Tongue (tissue), 2 donors: ENCODE measurements around the gene DRAP1. TPM values are rescaled to one million over a fixed set of nuclear protein-coding genes. Genes with fewer than 3 reads are reported as not detected.
A peak's percentile ranks its signal among the peaks of the same experiment; 100 is the strongest.

ENCODE experiments used
- DNase-seq: peaks from one replicate; pipeline ENCODE4 v3.0.0-alpha.2; 2015
- total RNA-seq: library from RNA; depleted of rRNA; stranded (reverse); fragments of >200 nt; gene quantifications from one replicate; pipeline ENCODE4 v1.2.3, GENCODE V29; 2014

The DRAP1 gene, protein sequence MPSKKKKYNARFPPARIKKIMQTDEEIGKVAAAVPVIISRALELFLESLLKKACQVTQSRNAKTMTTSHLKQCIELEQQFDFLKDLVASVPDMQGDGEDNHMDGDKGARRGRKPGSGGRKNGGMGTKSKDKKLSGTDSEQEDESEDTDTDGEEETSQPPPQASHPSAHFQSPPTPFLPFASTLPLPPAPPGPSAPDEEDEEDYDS
- total RNA-seq, result 49.2 TPM

- DNase-seq, result peak; percentile 99
These were observed at the start of gene DRAP1 for GRCh38 chr11:65919141-65919572. Gene DRAP1, plus strand, starts transcription at chr11:65919426. Its CDS starts 76 bp downstream, at chr11:65919502.

- DNase-seq, result no peak
These were observed 49.5 kb upstream of the DRAP1 start for GRCh38 chr11:65869643-65870306.

DNA sequence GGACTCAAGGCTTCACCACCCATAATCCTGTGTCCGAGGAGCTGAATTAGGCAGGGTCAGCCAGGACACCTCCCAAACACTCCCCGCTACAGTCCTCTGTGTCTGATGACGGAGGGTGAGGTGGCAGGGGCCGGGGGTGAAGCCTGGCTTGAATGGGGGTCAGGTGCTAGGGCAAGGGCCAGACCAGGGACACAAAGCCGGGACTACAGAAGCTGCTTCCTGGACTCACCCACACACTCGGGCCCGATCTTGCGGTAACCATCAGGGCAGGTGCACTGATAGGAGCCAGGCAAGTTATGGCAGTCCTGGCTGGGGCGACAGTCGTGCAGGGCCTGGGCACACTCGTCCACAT, 48.9 kb upstream of the DRAP1 start:
- DNase-seq, result no peak

- DNase-seq, result no peak
These were observed 48.2 kb upstream of the DRAP1 start for GRCh38 chr11:65870706-65871681.

- DNase-seq, result peak; percentile 38
These were observed 47.2 kb upstream of the DRAP1 start for GRCh38 chr11:65871811-65872548.

DNA sequence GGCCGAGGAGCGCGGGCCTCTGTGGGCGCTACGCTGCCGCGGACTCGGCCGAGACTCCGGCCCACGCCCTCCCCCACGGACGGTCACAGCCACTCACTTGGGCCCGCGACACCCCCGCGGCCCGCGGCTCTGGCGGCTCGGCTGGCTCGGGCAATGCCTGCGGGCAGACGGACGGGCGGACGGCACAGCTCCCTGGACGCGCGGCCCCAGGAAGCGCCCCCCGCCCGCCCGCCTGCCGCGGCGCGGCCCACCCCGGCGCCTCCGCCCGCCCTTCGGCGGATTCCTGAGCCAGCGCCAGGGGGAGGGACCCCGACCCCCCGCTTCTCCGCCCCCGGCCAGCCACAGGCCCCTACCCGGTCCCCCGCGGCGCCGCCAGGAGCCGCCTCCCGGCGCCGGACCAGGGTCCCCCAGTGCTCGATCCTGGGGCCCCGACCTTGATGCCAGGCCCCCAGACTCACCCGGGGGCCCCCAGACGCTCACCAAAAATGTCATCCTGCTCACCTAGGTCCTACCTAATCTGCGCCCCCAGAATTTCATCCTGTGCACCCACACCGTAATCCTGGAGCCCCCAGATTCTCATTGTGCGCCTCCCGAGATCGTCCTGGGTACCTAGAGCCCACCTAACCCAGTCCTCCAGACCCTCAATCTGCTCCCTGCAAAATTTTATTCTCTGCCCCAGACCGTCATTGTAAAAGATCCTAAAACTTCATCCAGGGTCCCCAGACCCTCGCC, 46.5 kb upstream of the DRAP1 start, which contains the start of gene EFEMP2:
EFEMP2 (minus strand) TSS at position 215 of the 732 bp plus-strand sequence. CDS start 446 bp downstream, outside the sequence.
- DNase-seq, result peak; percentile 80

- DNase-seq, result peak; percentile 97
These were observed 45.7 kb upstream of the DRAP1 start for GRCh38 chr11:65873318-65874156.

GRCh38 chr11:65879617-65880016, 39.6 kb upstream of the DRAP1 start, which contains the start of gene CTSW:
Gene CTSW, plus strand, starts transcription at chr11:65879837. Its CDS starts 18 bp downstream, at chr11:65879855.
- DNase-seq, result no peak

DNA sequence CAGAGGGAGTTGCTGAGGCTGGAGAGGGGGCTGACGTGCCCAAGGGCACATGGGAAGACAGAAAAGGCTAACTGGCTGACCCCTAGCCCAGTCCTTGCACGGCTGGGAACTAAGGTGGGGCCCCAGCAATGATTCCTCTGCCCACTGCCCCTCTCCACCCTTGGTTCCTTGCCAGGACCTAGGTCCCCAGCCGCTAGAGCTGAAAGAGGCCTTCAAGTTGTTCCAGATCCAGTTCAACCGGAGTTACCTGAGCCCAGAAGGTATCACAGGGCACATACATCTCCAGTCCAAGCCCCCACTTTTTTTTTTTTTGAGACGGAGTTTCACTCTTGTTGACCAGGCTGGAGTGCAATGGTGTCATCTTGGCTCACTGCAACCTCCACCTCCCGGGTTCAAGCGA, 39.2 kb upstream of the DRAP1 start:
- DNase-seq, result no peak

DNA sequence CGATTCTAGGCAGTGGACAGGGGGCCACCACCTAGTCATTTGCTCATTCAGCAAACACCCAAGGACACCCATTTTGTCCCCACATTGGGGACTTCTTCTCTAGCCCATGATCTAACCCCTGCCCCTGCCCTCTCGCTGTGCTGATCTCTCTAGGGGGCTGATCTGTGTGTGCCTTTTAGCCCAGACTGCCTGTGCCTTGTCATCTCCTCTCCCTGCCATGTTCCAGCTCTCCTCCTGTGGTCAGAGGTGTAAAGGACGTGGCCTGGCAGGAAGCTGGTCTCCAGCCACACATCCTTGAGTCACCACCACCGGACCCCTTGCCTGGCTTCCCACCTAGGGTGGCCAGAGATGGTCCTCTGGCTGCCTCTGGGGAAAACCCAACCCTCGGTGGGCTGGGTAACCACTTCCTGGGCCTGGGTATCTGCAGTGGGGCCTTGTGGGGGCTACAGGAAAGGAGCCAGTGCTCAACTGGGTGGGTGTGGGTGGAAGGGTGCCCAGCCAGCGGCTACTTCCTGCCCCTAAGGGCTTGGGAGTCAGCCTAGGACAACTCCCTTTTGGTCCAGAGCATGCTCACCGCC, 38.3 kb upstream of the DRAP1 start:
- DNase-seq, result no peak

- no peak for DNase-seq
These were observed 36.8 kb upstream of the DRAP1 start for GRCh38 chr11:65882120-65883057.

- no peak for DNase-seq
These were observed 36.0 kb upstream of the DRAP1 start for GRCh38 chr11:65883058-65883761.

- no peak for DNase-seq
These were observed 35.2 kb upstream of the DRAP1 start for GRCh38 chr11:65883786-65884715.

GRCh38 chr11:65884716-65885092, 34.5 kb upstream of the DRAP1 start:
- DNase-seq, result peak; percentile 81

GRCh38 chr11:65885231-65885630, 34.0 kb upstream of the DRAP1 start:
- DNase-seq, result no peak

DNA sequence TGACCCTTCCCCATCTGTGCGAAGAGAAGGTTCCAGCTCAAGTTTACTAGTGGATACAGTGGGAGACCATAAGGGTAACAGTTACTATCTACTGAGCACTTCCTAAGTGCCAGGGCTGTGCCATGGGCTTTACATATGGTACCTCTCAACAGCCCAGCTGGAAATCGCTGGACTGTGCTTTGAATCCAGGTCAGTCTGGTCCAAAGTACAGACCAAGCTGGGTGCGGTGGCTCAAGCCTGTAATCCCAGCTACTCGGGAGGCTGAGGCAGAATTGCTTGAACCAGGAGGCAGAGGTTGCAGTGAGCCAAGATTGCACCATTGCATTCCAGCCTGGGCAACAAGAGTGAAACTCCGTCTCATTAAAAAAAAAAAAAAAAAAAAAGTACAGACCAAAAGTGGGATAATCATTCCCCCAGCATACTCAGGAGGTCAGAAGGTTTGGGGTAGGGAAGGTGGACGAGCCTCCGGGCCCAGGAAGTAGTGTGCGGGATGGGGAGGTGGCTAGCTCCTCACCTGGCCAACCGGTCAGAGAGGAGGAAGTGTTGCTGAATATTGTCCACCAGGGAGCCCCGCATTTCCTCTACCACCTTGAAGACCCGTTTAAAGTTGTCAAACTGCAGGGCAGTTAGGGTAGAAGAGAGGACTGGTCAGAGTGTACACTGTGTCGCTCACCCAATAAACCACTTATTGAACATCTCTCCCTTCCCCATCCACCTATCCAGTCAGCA, 33.3 kb upstream of the DRAP1 start:
- DNase-seq, result no peak
